GM12801 (cell line): ENCODE data around the gene CD7.

Experiments
- TF ChIP-seq, protein P1 (sequence below): IDR thresholded peaks from one replicate; pipeline ENCODE4 v1.5.1; 2011; ENCODE audit warnings: control low read depth; ENCODE audit not compliant: insufficient read length; ENCODE audit errors: extremely low read depth

The CD7 gene

DNA sequence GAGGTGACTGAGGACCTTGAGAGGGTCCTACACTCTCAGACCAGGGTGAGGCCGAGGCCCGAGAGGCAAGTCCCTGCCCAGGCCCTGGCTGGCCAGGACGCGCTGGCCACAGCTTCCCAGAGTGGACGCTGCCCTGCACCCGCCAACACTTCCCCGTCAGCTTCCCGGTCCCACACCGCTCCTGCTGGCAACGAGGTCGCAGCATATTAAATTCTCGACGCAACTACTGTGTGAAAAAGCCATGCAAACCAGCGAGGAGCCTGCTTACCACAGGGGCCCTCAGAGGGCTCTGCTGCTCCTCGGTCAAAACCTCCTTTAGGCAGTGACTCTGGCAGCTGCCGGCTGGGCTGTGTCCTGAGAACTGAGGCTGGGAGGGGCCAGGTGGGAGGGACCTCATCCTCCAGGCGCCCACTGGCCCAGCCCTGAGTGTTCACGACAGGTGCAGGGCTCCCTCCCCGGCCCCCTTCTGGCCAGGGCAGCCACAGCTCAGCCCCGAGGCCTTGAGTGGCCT, 39.5 kb upstream of the CD7 start:
- TF ChIP-seq, protein P1, sequence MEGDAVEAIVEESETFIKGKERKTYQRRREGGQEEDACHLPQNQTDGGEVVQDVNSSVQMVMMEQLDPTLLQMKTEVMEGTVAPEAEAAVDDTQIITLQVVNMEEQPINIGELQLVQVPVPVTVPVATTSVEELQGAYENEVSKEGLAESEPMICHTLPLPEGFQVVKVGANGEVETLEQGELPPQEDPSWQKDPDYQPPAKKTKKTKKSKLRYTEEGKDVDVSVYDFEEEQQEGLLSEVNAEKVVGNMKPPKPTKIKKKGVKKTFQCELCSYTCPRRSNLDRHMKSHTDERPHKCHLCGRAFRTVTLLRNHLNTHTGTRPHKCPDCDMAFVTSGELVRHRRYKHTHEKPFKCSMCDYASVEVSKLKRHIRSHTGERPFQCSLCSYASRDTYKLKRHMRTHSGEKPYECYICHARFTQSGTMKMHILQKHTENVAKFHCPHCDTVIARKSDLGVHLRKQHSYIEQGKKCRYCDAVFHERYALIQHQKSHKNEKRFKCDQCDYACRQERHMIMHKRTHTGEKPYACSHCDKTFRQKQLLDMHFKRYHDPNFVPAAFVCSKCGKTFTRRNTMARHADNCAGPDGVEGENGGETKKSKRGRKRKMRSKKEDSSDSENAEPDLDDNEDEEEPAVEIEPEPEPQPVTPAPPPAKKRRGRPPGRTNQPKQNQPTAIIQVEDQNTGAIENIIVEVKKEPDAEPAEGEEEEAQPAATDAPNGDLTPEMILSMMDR, result no peak

GRCh38 chr17:82355770-82356427, 38.5 kb upstream of the CD7 start:
- TF ChIP-seq, protein P1, result no peak

- TF ChIP-seq, protein P1, result no peak
Measured at GRCh38 chr17:82354804-82355308, 37.4 kb upstream of the CD7 start.

- TF ChIP-seq, protein P1, result no peak
Measured at GRCh38 chr17:82353484-82353883, 36.1 kb upstream of the CD7 start.

DNA sequence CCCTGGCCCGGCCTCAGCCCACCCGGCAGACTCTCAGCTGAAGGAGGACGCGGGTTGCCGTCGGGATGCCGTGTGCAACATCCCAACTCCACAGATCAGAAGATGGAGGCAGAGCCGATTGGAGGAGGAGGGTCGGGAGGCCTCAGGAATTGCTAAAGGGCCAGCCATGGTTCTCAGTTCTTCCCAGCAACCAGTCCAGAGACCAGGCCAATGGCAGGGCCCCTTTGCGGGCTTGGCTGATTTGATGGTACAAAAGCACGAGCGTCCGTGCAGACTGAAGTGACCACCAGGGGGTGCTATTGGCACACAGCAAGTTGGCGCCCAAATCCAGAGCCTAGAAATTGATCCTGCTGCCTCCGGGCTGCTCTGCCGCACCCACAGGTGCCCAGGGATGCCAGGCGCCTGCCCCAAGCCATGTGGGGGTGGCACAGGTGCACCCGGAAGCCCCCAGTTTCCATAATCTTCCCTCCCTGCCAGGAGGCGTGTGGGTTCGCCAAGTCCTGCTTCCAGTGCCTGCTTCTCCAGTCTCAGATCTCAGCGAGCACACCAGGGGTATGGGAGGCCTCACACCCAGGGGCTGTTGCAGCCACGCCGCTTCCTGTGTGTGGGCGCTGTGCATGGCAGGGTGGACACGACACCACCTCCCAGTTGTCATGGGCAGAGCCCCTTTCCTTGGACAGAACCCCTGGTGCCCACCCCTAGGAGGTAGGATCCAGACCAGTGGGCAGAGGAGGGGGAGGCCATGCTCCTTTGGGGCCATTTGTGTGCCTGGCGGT, 34.5 kb upstream of the CD7 start:
- TF ChIP-seq, protein P1, result peak; percentile 52

DNA sequence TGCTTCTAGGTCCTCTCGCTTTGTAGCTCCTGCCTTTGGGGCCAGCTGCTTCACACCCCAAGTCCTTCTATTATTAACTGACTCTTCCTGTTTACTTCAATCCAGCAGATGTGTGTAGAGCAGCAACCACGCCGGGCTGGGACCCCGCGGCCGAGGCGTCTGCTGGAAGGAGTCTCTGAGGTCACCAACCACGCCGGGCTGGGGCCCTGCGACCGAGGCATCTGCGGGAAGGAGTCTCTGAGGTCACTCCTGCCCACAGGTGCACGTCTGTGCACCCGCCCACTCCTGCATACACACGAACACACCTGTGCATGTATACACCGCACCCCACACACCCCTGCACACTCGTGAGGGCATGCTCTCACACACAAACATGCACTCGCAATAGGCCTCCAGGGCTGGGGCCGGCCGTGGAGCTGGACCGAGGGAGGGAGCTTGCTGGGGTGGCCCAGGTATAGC, 33.9 kb upstream of the CD7 start:
- TF ChIP-seq, protein P1, result no peak
